IMR-90 (cell line): ENCODE results near the gene CASKIN1. TPM values are rescaled to one million over a fixed set of nuclear protein-coding genes. Genes with fewer than 3 reads are reported as not detected.
"Not testable (repeated sequence)": the region's sequence is repeated elsewhere in the genome, so short reads cannot be mapped to it uniquely, and the experiment has no call there.

Source experiments
- ATAC-seq: fragments of 200-7000 bp; cut with Tn5 transposase; 2 replicates; pipeline ENCODE4 v1.9.1; 2020; ENCODE audit warnings: low read depth, mild to moderate bottlenecking, moderate library complexity
- BruUV-seq: library from RNA; stranded (reverse); fragments of 400-500 nt; replicated peaks from 2 replicates; lab custom pipeline; 2021; lab: Mats Ljungman, UMichigan
- CTCF ChIA-PET: fragments of 300-600 bp; formaldehyde crosslinking; extraction: SDS; loops from one replicate; lab custom pipeline; 2021; ENCODE audit warnings: antibody characterized with exemption; lab: Yijun Ruan, JAX
- POLR2A ChIA-PET: fragments of 300-600 bp; sonication (Branson Sonifier 250); formaldehyde crosslinking; loops from one replicate; lab custom pipeline; 2022; ENCODE audit warnings: antibody characterized with exemption; ENCODE audit not compliant: unreplicated experiment; lab: Charles Lee
- DNase-seq: peaks from one replicate; pipeline ENCODE4 v3.0.0; 2013
- H2AFZ ChIP-seq: replicated peaks from 2 replicates; pipeline ENCODE3; 2013; ENCODE audit warnings: low read length, mild to moderate bottlenecking; ENCODE audit not compliant: poor library complexity
- H2AK5ac ChIP-seq: 2 replicates; pipeline ENCODE4 v1.6.1; 2013; ENCODE audit warnings: low read depth, low read length, inconsistent platforms
- H2AK9ac ChIP-seq: replicated peaks from 2 replicates; pipeline ENCODE3; 2013; ENCODE audit warnings: mild to moderate bottlenecking, low read depth, low read length, moderate library complexity; ENCODE audit not compliant: poor library complexity
- H2BK120ac ChIP-seq: 2 replicates; pipeline ENCODE4 v1.6.1; 2013; ENCODE audit warnings: low read depth, low read length, inconsistent platforms
- H2BK15ac ChIP-seq: 3 replicates; pipeline ENCODE4 v1.6.1; 2013; ENCODE audit warnings: low read depth, low read length, inconsistent platforms
- H2BK20ac ChIP-seq: 2 replicates; pipeline ENCODE4 v1.6.1; 2013; ENCODE audit warnings: low read depth, mild to moderate bottlenecking, inconsistent platforms, low read length, moderate library complexity
- H2BK5ac ChIP-seq: 2 replicates; pipeline ENCODE4 v1.6.1; 2013; ENCODE audit warnings: mild to moderate bottlenecking, low read depth, low read length, inconsistent platforms; ENCODE audit not compliant: poor library complexity, severe bottlenecking
- H3K14ac ChIP-seq: replicated peaks from 2 replicates; pipeline ENCODE4 v1.6.1; 2013; ENCODE audit warnings: low read depth, low read length, inconsistent platforms
- H3K18ac ChIP-seq: 2 replicates; pipeline ENCODE4 v1.6.1; 2013; ENCODE audit warnings: low read depth, low read length, control low read depth
- H3K23ac ChIP-seq: 2 replicates; pipeline ENCODE4 v1.6.1; 2013; ENCODE audit warnings: low read depth, low read length, inconsistent platforms
- H3K27ac ChIP-seq: 2 replicates; pipeline ENCODE4 v1.5.1; 2013; ENCODE audit warnings: mild to moderate bottlenecking, control low read depth, low read length; ENCODE audit not compliant: insufficient read depth
- H3K27me3 ChIP-seq: 2 replicates; pipeline ENCODE4 v1.6.1; 2013; ENCODE audit warnings: low read length; ENCODE audit not compliant: control insufficient read depth, insufficient read depth
- H3K36me3 ChIP-seq: 2 replicates; pipeline ENCODE4 v1.6.1; 2013; ENCODE audit warnings: low read length, mixed read lengths; ENCODE audit not compliant: control insufficient read depth, insufficient read depth
- H3K4ac ChIP-seq: 2 replicates; pipeline ENCODE4 v1.6.1; 2013; ENCODE audit warnings: low read depth, low read length, inconsistent platforms
- H3K4me1 ChIP-seq: 2 replicates; pipeline ENCODE4 v1.6.1; 2013; ENCODE audit warnings: low read length, mixed read lengths; ENCODE audit not compliant: control insufficient read depth, insufficient read depth
- H3K4me2 ChIP-seq: 2 replicates; pipeline ENCODE4 v1.6.1; 2013; ENCODE audit warnings: low read depth, mild to moderate bottlenecking, control low read depth, low read length, moderate library complexity
- H3K4me3 ChIP-seq: 2 replicates; pipeline ENCODE4 v1.5.1; 2013; ENCODE audit warnings: low read depth, mild to moderate bottlenecking, control low read depth, low read length, moderate library complexity; ENCODE audit not compliant: insufficient read depth
- H3K56ac ChIP-seq: 2 replicates; pipeline ENCODE4 v1.6.1; 2013; ENCODE audit warnings: low read length, inconsistent platforms; ENCODE audit not compliant: insufficient read depth; ENCODE audit errors: extremely low read depth
- H3K79me1 ChIP-seq, 2 experiments: 2 replicates each; pipeline ENCODE4 v1.6.1; 2013; ENCODE audit warnings: low read length in 2 of 2, inconsistent platforms in 1 of 2, low read depth in 1 of 2
- H3K9ac ChIP-seq: 2 replicates; pipeline ENCODE4 v1.6.1; 2013; ENCODE audit warnings: low read depth, low read length, control low read depth
- H3K9me1 ChIP-seq: 2 replicates; pipeline ENCODE4 v1.6.1; 2013; ENCODE audit warnings: low read length, inconsistent platforms; ENCODE audit not compliant: insufficient read depth
- H3K9me3 ChIP-seq: 2 replicates; pipeline ENCODE4 v1.6.1; 2013; ENCODE audit warnings: low read length; ENCODE audit not compliant: control insufficient read depth, insufficient read depth
- H4K20me1 ChIP-seq: 2 replicates; pipeline ENCODE4 v1.6.1; 2013; ENCODE audit warnings: low read length, inconsistent platforms; ENCODE audit not compliant: insufficient read depth
- H4K5ac ChIP-seq: 2 replicates; pipeline ENCODE4 v1.6.1; 2013; ENCODE audit warnings: mild to moderate bottlenecking, low read depth, low read length, control low read depth
- H4K8ac ChIP-seq, 2 experiments: 2 replicates each; pipeline ENCODE4 v1.6.1; 2013; ENCODE audit warnings: low read depth in 2 of 2, low read length in 2 of 2, control low read depth in 1 of 2, inconsistent platforms in 1 of 2
- H4K91ac ChIP-seq: 2 replicates; pipeline ENCODE4 v1.6.1; 2013; ENCODE audit warnings: low read depth, low read length, inconsistent platforms; ENCODE audit not compliant: insufficient read depth
- WGBS, 2 experiments: methylation state at CpG; one replicate each; pipeline versions ENCODE4 v1.1.5 to v1.1.7; 2013; ENCODE audit warnings: missing lambda C conversion rate in 2 of 2; ENCODE audit not compliant: insufficient read length in 1 of 2; ENCODE audit errors: extremely low coverage in 2 of 2; 5-methylcytosine and 5-hydroxymethylcytosine counted together
- dilution Hi-C: fragments of 300-500 bp; cut with HindIII; formaldehyde crosslinking; loops from one replicate; pipeline ENCODE4 v1.14.3; 2018; ENCODE audit warnings: low sequenced_read_pairs; ENCODE audit not compliant: unreplicated experiment
- in situ Hi-C: fragments of 300-500 bp; cut with MboI; formaldehyde crosslinking; loops from 3 replicates; pipeline ENCODE4 v1.14.3; 2019; ENCODE audit warnings: low sequenced_read_pairs, inconsistent platforms, mixed read lengths
- intact Hi-C: fragments of 100-400 bp; cut with micrococcal nuclease; formaldehyde crosslinking; loops from 2 replicates; pipeline ENCODE4 v1.10.0; 2022
- polyA plus RNA-seq, 3 experiments: library from polyadenylated mRNA; depleted of rRNA; stranded (reverse); fragments of >200 nt; gene quantifications; 2 replicates each; pipeline ENCODE4 v1.2.3, GENCODE V29; 2012; ENCODE audit warnings: low replicate concordance in 1 of 3
- total RNA-seq: library from RNA; depleted of rRNA; stranded (reverse); fragments of >200 nt; gene quantifications from 2 replicates; pipeline ENCODE4 v1.2.3, GENCODE V29; 2012

CASKIN1 gene
- total and polyA plus RNA-seq, 2 of the 4 experiments (the other 2 are of a cell fraction), result 0.05 TPM; not detected in 1

- H2AK5ac ChIP-seq, H3K27ac ChIP-seq, intact Hi-C loops, H2BK20ac ChIP-seq, H3K4me2 ChIP-seq, DNase-seq, H3K18ac ChIP-seq, H2AFZ ChIP-seq, H2BK5ac ChIP-seq, H3K36me3 ChIP-seq, H3K23ac ChIP-seq, H3K9me1 ChIP-seq, CTCF ChIA-PET, in situ Hi-C loops, H3K9ac ChIP-seq, H2AK9ac ChIP-seq, dilution Hi-C loops, H3K4ac ChIP-seq, H2BK120ac ChIP-seq, H3K9me3 ChIP-seq, H3K14ac ChIP-seq, H4K91ac ChIP-seq, H3K56ac ChIP-seq, H2BK15ac ChIP-seq, H3K4me3 ChIP-seq, H4K5ac ChIP-seq, ATAC-seq, H4K8ac ChIP-seq, POLR2A ChIA-PET, BruUV-seq, H3K27me3 ChIP-seq: not testable (repeated sequence)
- no CpG with 5 or more reads among the region's 11 CpGs for WGBS, 2 experiments
- Histone ChIP-seq H3K4me1 (peaks cover 25% of the 10 kb centered on the region), H3K79me1 (peaks cover 7 to 21% of the 10 kb centered on the region in 2 experiments; a peak in 3 of 4 replicates), H4K20me1 (peaks cover 33% of the 10 kb centered on the region)
These were observed 67.2 kb downstream of the CASKIN1 start for GRCh38 chr16:2129251-2129650.
